Measurements from ENCODE around the gene TOP1. TPM values are rescaled to one million over a fixed set of nuclear protein-coding genes. Genes with fewer than 3 reads are reported as not detected.

Gene TOP1
- total RNA-seq, 1 donor from 2014 or later = 90.8 TPM

- peaks cover 2% of the 10 kb centered on the region for H3K36me3 Mint-ChIP-seq (ENCODE audit: insufficient read depth)
- H3K4me1 Mint-ChIP-seq (ENCODE audit: low read depth) = no peaks in the 10 kb centered on the region
- H3K4me3 Mint-ChIP-seq (ENCODE audit: low read depth) = no peak overlapping the region
- no peak for DNase-seq (ENCODE audit: low spot score, unreplicated experiment)
- no peak for TF ChIP-seq CTCF (IDR thresholded peaks at IDR 0.05; ENCODE audit: unreplicated experiment)
- H3K27me3 Mint-ChIP-seq = peaks cover 5% of the 10 kb centered on the region
- no peaks in the 10 kb centered on the region for H3K9me3 Mint-ChIP-seq (ENCODE audit: low read depth)
- H3K27ac Mint-ChIP-seq = no peak overlapping the region
These were observed 18.7 kb upstream of the TOP1 start for GRCh38 chr20:41009946-41010345.

GRCh38 chr20:41011551-41012067 lies 17.0 kb upstream of the TOP1 start:
- no peak overlapping the region for H3K4me3 Mint-ChIP-seq (ENCODE audit: low read depth)
- peaks cover 2% of the 10 kb centered on the region for H3K36me3 Mint-ChIP-seq (ENCODE audit: insufficient read depth)
- no peaks in the 10 kb centered on the region for H3K4me1 Mint-ChIP-seq (ENCODE audit: low read depth)
- no peaks in the 10 kb centered on the region for H3K9me3 Mint-ChIP-seq (ENCODE audit: low read depth)
- H3K27ac Mint-ChIP-seq = peak overlapping the region; percentile 52
- no peak for TF ChIP-seq CTCF (IDR thresholded peaks at IDR 0.05; ENCODE audit: unreplicated experiment)
- no peaks in the 10 kb centered on the region for H3K27me3 Mint-ChIP-seq
- DNase-seq (ENCODE audit: low spot score, unreplicated experiment) = no peak

GRCh38 chr20:41014561-41015088 lies 14.0 kb upstream of the TOP1 start:
- H3K27ac Mint-ChIP-seq = no peak overlapping the region
- DNase-seq (ENCODE audit: low spot score, unreplicated experiment) = no peak
- H3K36me3 Mint-ChIP-seq (ENCODE audit: insufficient read depth) = no peaks in the 10 kb centered on the region
- no peaks in the 10 kb centered on the region for H3K4me1 Mint-ChIP-seq (ENCODE audit: low read depth)
- peaks cover 2% of the 10 kb centered on the region for H3K27me3 Mint-ChIP-seq
- no peaks in the 10 kb centered on the region for H3K9me3 Mint-ChIP-seq (ENCODE audit: low read depth)
- H3K4me3 Mint-ChIP-seq (ENCODE audit: low read depth) = no peak overlapping the region
- TF ChIP-seq CTCF (IDR thresholded peaks at IDR 0.05; ENCODE audit: unreplicated experiment) = no peak

- no peak overlapping the region for H3K4me3 Mint-ChIP-seq (ENCODE audit: low read depth)
- H3K36me3 Mint-ChIP-seq (ENCODE audit: insufficient read depth) = no peaks in the 10 kb centered on the region
- H3K27me3 Mint-ChIP-seq = peaks cover 16% of the 10 kb centered on the region
- no peak overlapping the region for H3K27ac Mint-ChIP-seq
- no peaks in the 10 kb centered on the region for H3K4me1 Mint-ChIP-seq (ENCODE audit: low read depth)
- DNase-seq (ENCODE audit: low spot score, unreplicated experiment) = no peak
- no peak for TF ChIP-seq CTCF (IDR thresholded peaks at IDR 0.05; ENCODE audit: unreplicated experiment)
- H3K9me3 Mint-ChIP-seq (ENCODE audit: low read depth) = no peaks in the 10 kb centered on the region
These were observed 11.1 kb upstream of the TOP1 start for GRCh38 chr20:41017448-41018042.

- no peaks in the 10 kb centered on the region for H3K9me3 Mint-ChIP-seq (ENCODE audit: low read depth)
These were observed 10.5 kb upstream of the TOP1 start for GRCh38 chr20:41018153-41018552.

More at GRCh38 chr20:41018153-41018552, 10.5 kb upstream of the TOP1 start:
- H3K36me3 Mint-ChIP-seq (ENCODE audit: insufficient read depth) = no peaks in the 10 kb centered on the region
- H3K27ac Mint-ChIP-seq = no peak overlapping the region
- DNase-seq (ENCODE audit: low spot score, unreplicated experiment) = no peak
- no peaks in the 10 kb centered on the region for H3K4me1 Mint-ChIP-seq (ENCODE audit: low read depth)
- peaks cover 16% of the 10 kb centered on the region for H3K27me3 Mint-ChIP-seq
- no peak for TF ChIP-seq CTCF (IDR thresholded peaks at IDR 0.05; ENCODE audit: unreplicated experiment)
- H3K4me3 Mint-ChIP-seq (ENCODE audit: low read depth) = no peak overlapping the region

Data from progenitor cell of endocrine pancreas (in vitro differentiated cells).